Kidney epithelial cell (primary cell): ENCODE results near the gene SPINK2. TPM values are rescaled to one million over a fixed set of nuclear protein-coding genes. Genes with fewer than 3 reads are reported as not detected.

Source experiments
- DNase-seq: peaks from one replicate; pipeline ENCODE4 v3.0.0-alpha.2; 2010; ENCODE audit warnings: low read depth
- H3K27me3 ChIP-seq: 2 replicates; pipeline ENCODE4 v1.6.0; 2011; ENCODE audit warnings: low read length; ENCODE audit not compliant: control insufficient read depth, insufficient read depth
- H3K36me3 ChIP-seq: 2 replicates; pipeline ENCODE4 v1.5.1; 2011; ENCODE audit warnings: low read length; ENCODE audit not compliant: control insufficient read depth, insufficient read depth
- H3K4me3 ChIP-seq: 2 replicates; pipeline ENCODE4 v1.5.1; 2011; ENCODE audit warnings: low read depth, mild to moderate bottlenecking, control low read depth, low read length
- total RNA-seq: library from RNA; depleted of rRNA; stranded (reverse); fragments of >200 nt; gene quantifications from 2 replicates; pipeline ENCODE4 v1.2.3, GENCODE V29; 2015
- TF ChIP-seq, protein P1 (sequence below): IDR thresholded peaks from 2 replicates; pipeline ENCODE4 v1.5.1; 2011; ENCODE audit warnings: mild to moderate bottlenecking, moderate library complexity, low read length, control low read depth, inconsistent platforms; ENCODE audit not compliant: insufficient read depth, poor library complexity, severe bottlenecking

Gene SPINK2
- total RNA-seq, 1 donor from 2014 or later, result not detected

DNA sequence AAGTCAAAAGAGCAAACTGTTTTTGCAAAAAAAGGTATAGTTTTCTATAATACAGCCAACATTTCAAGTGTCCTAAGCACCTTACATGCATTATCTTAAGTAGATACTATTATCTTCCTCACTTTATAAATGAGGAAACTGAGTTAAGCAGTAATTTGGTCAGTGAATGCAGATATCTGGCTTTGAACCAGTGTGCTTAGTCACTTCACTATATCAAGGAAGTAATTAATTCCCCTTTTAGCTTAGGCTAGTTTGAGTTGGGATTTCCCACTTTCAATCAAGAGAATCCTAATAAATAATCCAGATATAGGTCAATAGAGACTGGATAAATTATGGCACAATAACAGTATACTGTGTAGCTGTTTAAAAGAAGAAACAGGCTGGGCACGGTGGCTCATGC, 14.8 kb downstream of the SPINK2 start:
- Histone ChIP-seq H3K4me3 (no peak overlapping the region), H3K36me3 (no peaks in the 10 kb centered on the region), H3K27me3 (no peaks in the 10 kb centered on the region)
- no peak for DNase-seq
- TF ChIP-seq, protein P1, sequence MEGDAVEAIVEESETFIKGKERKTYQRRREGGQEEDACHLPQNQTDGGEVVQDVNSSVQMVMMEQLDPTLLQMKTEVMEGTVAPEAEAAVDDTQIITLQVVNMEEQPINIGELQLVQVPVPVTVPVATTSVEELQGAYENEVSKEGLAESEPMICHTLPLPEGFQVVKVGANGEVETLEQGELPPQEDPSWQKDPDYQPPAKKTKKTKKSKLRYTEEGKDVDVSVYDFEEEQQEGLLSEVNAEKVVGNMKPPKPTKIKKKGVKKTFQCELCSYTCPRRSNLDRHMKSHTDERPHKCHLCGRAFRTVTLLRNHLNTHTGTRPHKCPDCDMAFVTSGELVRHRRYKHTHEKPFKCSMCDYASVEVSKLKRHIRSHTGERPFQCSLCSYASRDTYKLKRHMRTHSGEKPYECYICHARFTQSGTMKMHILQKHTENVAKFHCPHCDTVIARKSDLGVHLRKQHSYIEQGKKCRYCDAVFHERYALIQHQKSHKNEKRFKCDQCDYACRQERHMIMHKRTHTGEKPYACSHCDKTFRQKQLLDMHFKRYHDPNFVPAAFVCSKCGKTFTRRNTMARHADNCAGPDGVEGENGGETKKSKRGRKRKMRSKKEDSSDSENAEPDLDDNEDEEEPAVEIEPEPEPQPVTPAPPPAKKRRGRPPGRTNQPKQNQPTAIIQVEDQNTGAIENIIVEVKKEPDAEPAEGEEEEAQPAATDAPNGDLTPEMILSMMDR, result no peak

DNA sequence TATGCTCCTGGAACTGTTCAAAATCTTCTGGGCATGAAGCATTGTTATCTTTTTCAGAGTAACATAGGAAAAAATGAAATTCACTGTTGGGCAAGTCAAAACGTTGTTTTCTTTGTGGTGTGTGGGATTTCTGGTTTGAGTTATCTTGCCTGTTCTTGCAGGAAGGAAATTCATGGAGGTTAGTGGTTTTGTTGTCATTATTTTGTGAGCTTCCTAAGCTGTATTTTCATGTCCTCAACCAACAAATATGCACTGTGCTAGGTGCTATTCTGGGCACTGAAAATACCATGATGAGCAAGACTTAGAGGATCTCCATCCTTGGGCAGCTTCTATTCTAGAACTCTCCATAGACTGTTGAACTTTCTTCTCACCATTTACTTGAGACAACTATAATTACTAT, 16.9 kb downstream of the SPINK2 start:
- no peaks in the 10 kb centered on the region for H3K27me3 ChIP-seq
- no peaks in the 10 kb centered on the region for H3K36me3 ChIP-seq
- H3K4me3 ChIP-seq, result no peak overlapping the region
- TF ChIP-seq, protein P1, result no peak
- DNase-seq, result no peak

DNA sequence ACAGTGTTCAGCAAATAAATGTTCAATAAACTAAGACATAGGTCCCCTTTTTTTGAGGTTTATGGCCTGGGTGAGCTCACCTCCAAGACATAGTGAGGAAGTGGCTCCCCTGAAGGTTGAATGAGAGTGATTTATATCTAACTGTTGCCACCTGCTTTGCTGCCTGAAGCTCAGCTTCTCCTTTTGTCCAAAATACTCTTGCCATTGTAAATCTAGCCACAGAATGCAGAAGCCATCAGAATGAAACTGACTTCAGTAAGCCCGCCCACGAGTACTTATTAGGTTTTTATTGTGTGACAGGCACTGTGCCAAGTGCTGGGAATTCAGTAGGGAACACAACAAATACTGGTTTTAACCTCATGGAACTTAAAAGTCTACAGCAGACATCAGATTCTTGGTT, 18.0 kb downstream of the SPINK2 start:
- no peak overlapping the region for H3K4me3 ChIP-seq
- no peak for DNase-seq
- TF ChIP-seq, protein P1, result no peak
- H3K27me3 ChIP-seq, result no peaks in the 10 kb centered on the region
- no peaks in the 10 kb centered on the region for H3K36me3 ChIP-seq

DNA sequence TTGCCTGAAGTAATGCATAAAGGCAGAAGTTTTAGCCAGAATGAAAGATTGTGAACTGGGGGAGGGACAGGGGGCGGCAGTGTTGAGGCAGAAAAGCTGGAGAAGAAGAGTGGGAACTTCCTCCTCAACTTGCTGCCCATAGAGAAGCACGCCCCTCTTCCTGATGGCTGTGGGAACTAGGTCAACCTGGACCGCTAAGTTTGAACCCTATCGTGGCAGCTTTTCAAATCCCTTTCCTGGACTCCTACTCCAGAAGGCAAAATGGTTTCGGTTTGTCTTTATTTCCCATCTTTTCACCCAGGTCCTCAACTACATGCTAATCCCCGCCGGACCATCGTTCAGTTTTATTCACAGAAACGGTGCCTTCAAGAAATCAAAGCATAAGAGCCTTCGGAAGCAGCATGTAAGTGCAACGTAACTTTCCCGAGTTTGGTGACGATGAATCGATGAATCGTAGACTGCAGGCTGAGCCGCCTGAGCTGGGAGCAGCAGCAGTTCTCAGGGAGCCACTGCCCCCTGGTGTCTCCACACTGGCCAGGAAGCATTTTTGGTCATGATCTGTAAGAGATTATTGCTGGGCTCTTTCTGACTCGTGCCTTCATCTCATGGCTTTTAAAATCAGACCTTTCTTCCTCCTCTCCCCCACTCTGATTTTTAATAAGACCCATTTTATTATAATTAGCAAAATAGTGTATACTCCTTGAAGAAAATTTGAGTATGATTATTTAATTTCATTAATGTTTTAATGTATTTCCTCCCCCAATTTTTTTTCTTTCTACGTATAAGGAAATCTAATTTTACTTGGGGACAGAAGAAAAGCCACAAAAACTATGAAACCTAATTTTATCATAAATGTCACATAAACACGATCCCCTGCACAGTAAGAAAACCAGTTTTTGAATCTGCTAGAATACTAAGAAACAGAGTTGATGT, 21.4 kb downstream of the SPINK2 start:
- no peaks in the 10 kb centered on the region for H3K27me3 ChIP-seq
- TF ChIP-seq, protein P1, result peak; percentile 96
- H3K4me3 ChIP-seq, result peak overlapping the region; percentile 71
- peak; percentile 44 for DNase-seq
- no peaks in the 10 kb centered on the region for H3K36me3 ChIP-seq

DNA sequence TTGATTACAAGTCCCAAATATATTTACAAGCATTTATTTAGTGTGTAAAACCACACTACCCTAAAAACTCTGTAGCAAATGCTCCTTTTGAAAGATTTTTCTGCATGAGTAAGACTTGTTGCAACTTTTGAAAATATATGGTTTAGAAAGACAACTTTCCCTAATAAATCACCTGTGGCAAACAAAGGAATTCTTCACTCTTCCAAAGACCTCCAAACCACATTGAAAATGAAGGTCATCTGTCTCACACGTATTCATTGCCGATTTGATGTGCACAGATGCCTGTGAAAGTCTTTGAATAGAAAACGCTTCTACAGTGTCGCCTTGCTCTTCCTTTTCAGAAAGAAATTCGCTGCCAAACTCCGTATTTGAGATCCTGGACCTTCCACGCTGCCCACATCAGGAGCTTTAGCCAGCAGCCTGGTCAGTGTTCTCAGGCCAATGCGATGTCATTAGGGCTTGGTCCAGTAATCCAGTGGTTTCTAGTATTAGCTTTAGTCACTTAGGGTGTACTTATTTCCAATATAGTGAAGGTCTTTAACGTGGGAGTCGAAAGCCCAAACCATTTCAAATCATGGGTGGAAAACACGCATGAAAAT, 22.2 kb downstream of the SPINK2 start:
- DNase-seq, result no peak
- no peak overlapping the region for H3K4me3 ChIP-seq

More for the DNA sequence above, 22.2 kb downstream of the SPINK2 start:
- TF ChIP-seq, protein P1, result no peak
- no peaks in the 10 kb centered on the region for H3K27me3 ChIP-seq
- H3K36me3 ChIP-seq, result no peaks in the 10 kb centered on the region
